NB4 (cell line): Measurements from ENCODE around the gene LGALS4.

Experiments used
- CTCF ChIP-seq: IDR thresholded peaks from one replicate; pipeline ENCODE4 v1.5.1; 2012; ENCODE audit warnings: low read depth, low read length
- MAX ChIP-seq: IDR thresholded peaks from 2 replicates; pipeline ENCODE4 v1.6.1; 2011; ENCODE audit warnings: low read depth, low read length

GRCh38 chr19:38785187-38785699, 27.5 kb downstream of the LGALS4 start:
- TF ChIP-seq CTCF = no peak
- no peak for TF ChIP-seq MAX
